ENCODE measurements around the gene DAB1. TPM values are rescaled to one million over a fixed set of nuclear protein-coding genes. Genes with fewer than 3 reads are reported as not detected.

The DAB1 gene
- total RNA-seq, 2 experiments from 2014 or later: 0.52 to 0.61 TPM

GRCh38 chr1:57013522-57013921 is 410.3 kb downstream of the DAB1 start:
- Mint-ChIP-seq H3K27ac (no peak overlapping the region), H3K4me1 (ENCODE audit: low read depth) (no peaks in the 10 kb centered on the region), H3K27me3 (no peaks in the 10 kb centered on the region), H3K9me3 (no peaks in the 10 kb centered on the region), H3K36me3 (ENCODE audit: low read depth) (no peaks in the 10 kb centered on the region), H3K4me3 (no peak overlapping the region)
- POLR2A ChIA-PET: no interaction called here
- no peak for TF ChIP-seq CTCF (IDR thresholded peaks at IDR 0.05)
- intact Hi-C loops (cut with DNase I, micrococcal nuclease): no loop called here
- no peak overlapping the region for H3K4me3 ChIP-seq (ENCODE audit: low read length)
- no peaks in the 10 kb centered on the region for H3K27me3 ChIP-seq (ENCODE audit: control insufficient read depth in 1 of 2, insufficient read depth in 2 of 2, low read length in 2 of 2)
- ATAC-seq (ENCODE audit: poor library complexity) (no peak), DNase-seq (no peak)
- CTCF ChIA-PET: no interaction called here
- peaks cover 0 to 4% of the 10 kb centered on the region in 2 experiments for H3K9me3 ChIP-seq (ENCODE audit: control insufficient read depth in 1 of 2, insufficient read depth in 1 of 2, low read length in 2 of 2)
- no peaks in the 10 kb centered on the region for H3K4me1 ChIP-seq (ENCODE audit: insufficient read depth, low read length)
- H3K36me3 ChIP-seq (ENCODE audit: insufficient read depth, low read length): no peaks in the 10 kb centered on the region
- no peak overlapping the region for H3K27ac ChIP-seq (ENCODE audit: low read depth in 1 of 2, low read length in 2 of 2)

GRCh38 chr1:57012315-57012714 is 411.5 kb downstream of the DAB1 start:
- no peak overlapping the region for H3K27ac ChIP-seq (ENCODE audit: low read depth in 1 of 2, low read length in 2 of 2)
- H3K4me3 Mint-ChIP-seq: no peak overlapping the region
- H3K9me3 ChIP-seq (ENCODE audit: control insufficient read depth in 1 of 2, insufficient read depth in 1 of 2, low read length in 2 of 2): peaks cover 0 to 4% of the 10 kb centered on the region in 2 experiments
- no peak for TF ChIP-seq CTCF (IDR thresholded peaks at IDR 0.05)
- H3K27ac Mint-ChIP-seq: no peak overlapping the region
- no peak overlapping the region for H3K4me3 ChIP-seq (ENCODE audit: low read length)
- ChIA-PET CTCF (no interaction called here), POLR2A (no interaction called here)
- H3K9me3 Mint-ChIP-seq: no peaks in the 10 kb centered on the region
- no peaks in the 10 kb centered on the region for H3K36me3 Mint-ChIP-seq (ENCODE audit: low read depth)
- ATAC-seq (ENCODE audit: poor library complexity) (no peak), DNase-seq (no peak)
- no peaks in the 10 kb centered on the region for H3K36me3 ChIP-seq (ENCODE audit: insufficient read depth, low read length)
- H3K27me3 Mint-ChIP-seq: no peaks in the 10 kb centered on the region
- no peaks in the 10 kb centered on the region for H3K4me1 ChIP-seq (ENCODE audit: insufficient read depth, low read length)
- no peaks in the 10 kb centered on the region for H3K4me1 Mint-ChIP-seq (ENCODE audit: low read depth)
- no peaks in the 10 kb centered on the region for H3K27me3 ChIP-seq (ENCODE audit: control insufficient read depth in 1 of 2, insufficient read depth in 2 of 2, low read length in 2 of 2)
- intact Hi-C loops (cut with DNase I, micrococcal nuclease): no loop called here

- Mint-ChIP-seq H3K36me3 (ENCODE audit: low read depth) (no peaks in the 10 kb centered on the region), H3K27me3 (no peaks in the 10 kb centered on the region), H3K27ac (no peak overlapping the region), H3K9me3 (no peaks in the 10 kb centered on the region), H3K4me1 (ENCODE audit: low read depth) (no peaks in the 10 kb centered on the region), H3K4me3 (no peak overlapping the region)
- Histone ChIP-seq H3K4me3 (ENCODE audit: low read length) (no peak overlapping the region), H3K27ac (ENCODE audit: low read depth in 1 of 2, low read length in 2 of 2) (no peak overlapping the region), H3K9me3 (ENCODE audit: control insufficient read depth in 1 of 2, insufficient read depth in 1 of 2, low read length in 2 of 2) (peaks cover 0 to 4% of the 10 kb centered on the region in 2 experiments), H3K27me3 (ENCODE audit: control insufficient read depth in 1 of 2, insufficient read depth in 2 of 2, low read length in 2 of 2) (no peaks in the 10 kb centered on the region), H3K4me1 (ENCODE audit: insufficient read depth, low read length) (no peaks in the 10 kb centered on the region), H3K36me3 (ENCODE audit: insufficient read depth, low read length) (no peaks in the 10 kb centered on the region)
- POLR2A ChIA-PET: no interaction called here
- no peak for TF ChIP-seq CTCF (IDR thresholded peaks at IDR 0.05)
- CTCF ChIA-PET: no interaction called here
- intact Hi-C loops (cut with DNase I, micrococcal nuclease): no loop called here
- no peak for ATAC-seq (ENCODE audit: poor library complexity)
- no peak for DNase-seq
Observed at GRCh38 chr1:57010511-57010910, 413.3 kb downstream of the DAB1 start.

Measured in CD4-positive, alpha-beta T cell (primary cell).